LNCAP (cell line): ENCODE measurements around the gene ASPHD2.

ENCODE experiments used
- TF ChIP-seq, protein P1 (sequence below): fragments of 450-650 bp; IDR thresholded peaks from 2 replicates; pipeline ENCODE4 v1.5.1; 2017; ENCODE audit warnings: mild to moderate bottlenecking

ASPHD2 gene

GRCh38 chr22:26483439-26484359 is 54.6 kb downstream of the ASPHD2 start, which contains the start of the genes HPS4 and SRRD:
TSS of gene HPS4 (minus strand) at chr22:26483783. CDS start at chr22:26481762, 2,021 bp downstream.
TSS of gene SRRD (plus strand) at chr22:26483877. CDS start at chr22:26483891, 14 bp downstream.
- TF ChIP-seq, protein P1, sequence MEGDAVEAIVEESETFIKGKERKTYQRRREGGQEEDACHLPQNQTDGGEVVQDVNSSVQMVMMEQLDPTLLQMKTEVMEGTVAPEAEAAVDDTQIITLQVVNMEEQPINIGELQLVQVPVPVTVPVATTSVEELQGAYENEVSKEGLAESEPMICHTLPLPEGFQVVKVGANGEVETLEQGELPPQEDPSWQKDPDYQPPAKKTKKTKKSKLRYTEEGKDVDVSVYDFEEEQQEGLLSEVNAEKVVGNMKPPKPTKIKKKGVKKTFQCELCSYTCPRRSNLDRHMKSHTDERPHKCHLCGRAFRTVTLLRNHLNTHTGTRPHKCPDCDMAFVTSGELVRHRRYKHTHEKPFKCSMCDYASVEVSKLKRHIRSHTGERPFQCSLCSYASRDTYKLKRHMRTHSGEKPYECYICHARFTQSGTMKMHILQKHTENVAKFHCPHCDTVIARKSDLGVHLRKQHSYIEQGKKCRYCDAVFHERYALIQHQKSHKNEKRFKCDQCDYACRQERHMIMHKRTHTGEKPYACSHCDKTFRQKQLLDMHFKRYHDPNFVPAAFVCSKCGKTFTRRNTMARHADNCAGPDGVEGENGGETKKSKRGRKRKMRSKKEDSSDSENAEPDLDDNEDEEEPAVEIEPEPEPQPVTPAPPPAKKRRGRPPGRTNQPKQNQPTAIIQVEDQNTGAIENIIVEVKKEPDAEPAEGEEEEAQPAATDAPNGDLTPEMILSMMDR = no peak

DNA sequence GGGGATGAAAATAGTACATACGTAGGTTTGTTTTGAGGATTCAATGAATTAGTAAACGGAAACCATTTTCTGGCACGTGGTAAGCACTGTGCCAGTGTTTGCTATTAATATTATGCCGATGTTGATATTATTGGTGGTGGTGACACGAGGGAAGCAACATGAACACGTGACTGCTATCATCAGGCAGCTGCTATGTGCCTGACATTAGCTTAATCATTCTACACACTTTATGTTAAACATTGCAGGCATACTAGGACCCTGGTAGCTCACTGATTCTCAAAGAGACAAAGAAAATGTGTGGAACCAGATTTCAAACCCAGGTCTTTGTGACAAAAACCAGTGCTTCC is 55.3 kb downstream of the ASPHD2 start:
- TF ChIP-seq, protein P1 = no peak

DNA sequence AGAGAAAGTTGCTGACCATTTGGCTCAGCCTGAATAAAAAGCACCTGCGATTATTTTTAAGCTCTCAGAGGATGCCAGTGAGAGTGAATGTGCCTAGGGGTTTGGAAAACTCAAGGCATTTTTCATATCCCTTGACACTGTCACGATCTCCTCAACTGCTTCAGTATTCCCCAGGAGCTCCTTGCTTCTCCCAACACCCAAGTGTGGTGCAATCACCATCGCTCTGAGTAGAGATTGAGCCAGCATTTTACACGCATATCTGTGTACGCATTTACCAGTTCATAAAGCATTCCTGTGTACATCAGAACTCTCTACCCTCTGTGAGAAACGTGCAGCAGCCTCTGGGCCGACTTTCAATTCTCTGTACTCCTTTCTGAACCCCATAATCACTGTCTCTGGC is 56.0 kb downstream of the ASPHD2 start:
- TF ChIP-seq, protein P1 = no peak

DNA sequence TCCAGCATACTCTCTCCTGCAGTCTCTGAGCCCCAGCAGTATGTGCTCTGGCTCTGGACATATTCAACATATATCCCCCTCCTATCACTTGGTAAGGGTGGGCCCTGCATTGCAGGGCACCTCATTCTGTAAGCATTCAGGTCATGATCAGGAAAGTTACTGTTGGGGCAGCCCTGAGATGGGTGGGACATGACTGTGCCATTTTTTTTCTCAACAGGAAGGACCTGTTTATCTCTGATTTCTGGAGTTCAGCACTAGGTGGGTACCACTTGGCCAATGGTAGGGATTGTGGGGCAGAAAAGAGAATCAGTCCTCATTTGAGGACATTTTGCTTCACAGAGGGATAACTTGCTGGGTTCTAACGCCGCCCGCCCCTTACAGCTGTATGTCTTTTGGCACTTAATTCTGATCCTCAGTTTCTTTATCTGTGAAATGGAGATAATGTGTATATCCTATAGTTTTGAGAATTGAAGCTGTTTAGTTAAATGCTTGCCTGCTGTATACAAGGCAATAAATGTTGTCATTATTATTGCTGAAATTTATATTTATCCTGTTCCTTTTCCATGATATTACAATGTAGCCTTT is 56.8 kb downstream of the ASPHD2 start:
- TF ChIP-seq, protein P1 = no peak

- TF ChIP-seq, protein P1 = no peak
Measured at GRCh38 chr22:26486394-26486793, 57.3 kb downstream of the ASPHD2 start.

GRCh38 chr22:26487996-26488395 is 58.9 kb downstream of the ASPHD2 start:
- TF ChIP-seq, protein P1 = no peak

DNA sequence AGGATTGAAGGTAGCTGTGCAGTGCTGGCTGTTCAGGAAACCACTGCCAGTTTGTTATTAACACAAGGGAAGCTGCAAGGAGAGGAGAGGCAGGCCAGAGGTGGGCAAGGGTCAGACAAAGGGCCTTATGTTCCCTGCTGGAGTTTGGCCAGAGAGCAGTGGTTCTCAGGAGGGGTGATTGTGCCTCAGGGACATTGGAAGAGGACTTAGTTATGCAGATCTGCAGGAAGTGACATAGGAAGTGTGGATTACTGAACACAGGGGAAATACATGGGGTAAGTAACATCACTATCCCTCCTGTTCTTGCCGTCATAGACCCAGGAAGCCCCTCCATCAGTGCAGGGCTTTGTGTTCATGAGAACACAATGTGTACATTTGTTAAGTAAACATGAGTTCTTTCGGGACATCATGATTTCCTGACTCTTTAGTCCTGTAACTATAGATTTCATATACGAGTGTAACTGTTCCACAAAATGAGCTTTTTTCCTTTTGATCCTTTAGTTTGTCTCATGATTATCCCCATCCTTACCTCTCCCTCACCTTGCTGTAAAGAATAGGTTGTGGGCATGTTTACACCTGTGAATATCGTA is 60.5 kb downstream of the ASPHD2 start:
- TF ChIP-seq, protein P1 = no peak
